GM19467 (cell line): Measurements from ENCODE around the gene TTF2.
A peak's percentile ranks its signal among the peaks of the same experiment; 100 is the strongest.
"Not testable (repeated sequence)": the region's sequence is repeated elsewhere in the genome, so short reads cannot be mapped to it uniquely, and the experiment has no call there.

Experiments
- ATAC-seq: cut with Tn5 transposase; IDR thresholded peaks from one replicate; pipeline ENCODE4 v1.9.1; 2021; ENCODE audit warnings: mild to moderate bottlenecking, moderate library complexity; ENCODE audit not compliant: unreplicated experiment

Gene TTF2

GRCh38 chr1:117119144-117119543 lies 59.0 kb downstream of the TTF2 start:
- ATAC-seq: not testable (repeated sequence)

- ATAC-seq: peak; percentile 2
Measured at GRCh38 chr1:117120774-117121588, 60.9 kb downstream of the TTF2 start.

- ATAC-seq: peak; percentile 88
Measured at GRCh38 chr1:117121589-117122329, 61.6 kb downstream of the TTF2 start, which contains the start of gene TRIM45. TSS of gene TRIM45 (minus strand) at chr1:117121749. CDS start at chr1:117121201, 548 bp downstream.

GRCh38 chr1:117122330-117123025 lies 62.4 kb downstream of the TTF2 start:
- no peak for ATAC-seq

DNA sequence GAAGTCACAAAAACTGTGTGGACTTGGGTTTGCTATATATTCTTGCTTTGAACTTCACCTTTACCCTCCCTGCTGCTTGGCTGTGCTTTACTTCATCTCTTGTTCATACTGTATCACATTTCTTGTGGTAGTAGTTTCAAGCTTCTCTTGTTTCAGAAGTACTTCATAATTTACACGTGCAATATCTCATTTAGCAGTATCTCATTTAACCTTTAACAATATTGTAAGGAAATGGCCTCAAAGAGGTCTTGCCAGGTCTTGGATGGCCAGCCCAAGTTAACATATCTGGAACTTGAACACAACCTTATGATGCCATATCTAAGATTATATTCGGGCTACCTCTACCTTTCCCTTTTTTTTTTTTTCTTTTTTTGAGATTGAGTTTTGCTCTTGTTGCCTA lies 63.1 kb downstream of the TTF2 start:
- no peak for ATAC-seq

GRCh38 chr1:117124661-117125060 lies 64.5 kb downstream of the TTF2 start:
- no peak for ATAC-seq

DNA sequence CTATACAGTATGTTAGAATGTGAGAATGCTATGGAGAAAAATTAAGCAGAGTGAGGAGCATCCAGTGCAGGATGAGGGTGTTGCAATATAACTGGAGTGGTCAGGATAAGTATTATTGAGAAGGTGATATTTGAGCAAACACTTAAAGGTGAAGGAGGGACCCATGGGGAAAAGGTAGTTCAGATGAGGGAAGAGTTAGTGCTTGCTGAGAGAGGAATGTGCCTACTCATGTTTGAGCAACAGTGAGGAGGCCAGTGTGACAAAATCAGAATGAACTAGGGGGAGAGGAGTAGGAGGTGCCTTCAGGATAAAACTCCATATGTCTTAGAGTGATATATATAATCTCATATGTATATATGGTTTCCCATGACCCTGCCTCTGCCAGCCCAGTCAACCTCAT lies 67.7 kb downstream of the TTF2 start:
- ATAC-seq: no peak

DNA sequence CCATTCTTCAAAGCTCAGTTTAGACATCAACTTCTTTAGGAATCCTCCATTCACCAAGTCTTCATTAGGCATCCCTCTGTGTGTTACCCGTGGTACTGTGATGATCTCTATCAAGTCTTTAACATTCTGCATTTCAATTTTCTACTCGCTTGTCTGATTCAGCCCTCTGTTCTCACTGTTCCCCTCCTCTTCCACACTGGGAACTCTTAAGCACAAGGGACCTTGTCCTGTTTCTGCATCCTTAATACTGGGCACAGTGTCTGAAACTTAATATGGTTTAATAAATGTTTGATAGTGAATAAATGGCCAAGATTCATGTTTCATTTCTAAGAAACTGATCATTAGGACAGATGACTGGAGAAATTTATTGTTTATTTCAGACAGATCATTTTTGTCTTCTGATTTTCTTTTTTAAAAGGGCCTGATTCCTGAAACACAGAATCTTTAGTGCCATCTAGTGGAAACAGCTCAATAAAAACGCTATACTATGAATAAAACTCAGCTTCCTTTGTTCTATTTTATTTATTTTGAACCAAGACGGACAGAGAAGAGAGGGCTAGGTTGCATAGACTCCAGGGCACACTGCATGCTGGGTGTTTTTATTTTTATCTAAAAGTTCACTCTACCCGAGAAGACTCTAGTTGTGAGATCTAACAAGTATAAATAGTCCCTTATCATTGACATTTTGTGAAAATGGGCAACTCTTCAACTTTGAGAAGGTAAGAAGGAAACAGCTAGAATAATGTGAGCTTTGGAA lies 68.4 kb downstream of the TTF2 start:
- ATAC-seq: no peak

GRCh38 chr1:117130526-117130925 lies 70.4 kb downstream of the TTF2 start:
- ATAC-seq: no peak

GRCh38 chr1:117135329-117135728 lies 75.2 kb downstream of the TTF2 start:
- ATAC-seq: no peak

GRCh38 chr1:117136749-117137148 lies 76.6 kb downstream of the TTF2 start:
- no peak for ATAC-seq

- no peak for ATAC-seq
Measured at GRCh38 chr1:117137281-117137855, 77.2 kb downstream of the TTF2 start.

- no peak for ATAC-seq
Measured at GRCh38 chr1:117138106-117138505, 78.0 kb downstream of the TTF2 start.

GRCh38 chr1:117138561-117138960 lies 78.4 kb downstream of the TTF2 start:
- no peak for ATAC-seq

DNA sequence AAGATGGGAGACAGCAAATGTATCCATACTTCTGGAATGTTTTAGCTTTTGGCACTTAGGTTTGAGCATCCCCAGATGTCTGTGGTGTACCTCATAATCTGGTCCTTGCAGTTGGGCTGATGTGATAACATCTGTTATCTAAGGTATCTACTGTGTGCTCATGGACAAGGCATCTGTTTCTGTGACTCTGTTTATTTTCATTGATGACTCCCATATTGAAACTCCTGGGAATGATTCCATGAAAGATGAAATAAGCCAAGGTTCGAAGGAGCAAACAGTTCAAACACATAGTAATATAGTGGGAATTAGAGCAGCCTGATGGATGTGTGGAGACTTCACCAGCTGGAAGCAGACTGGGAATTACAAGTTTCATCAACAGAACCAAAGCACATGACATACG lies 82.1 kb downstream of the TTF2 start:
- ATAC-seq: no peak

DNA sequence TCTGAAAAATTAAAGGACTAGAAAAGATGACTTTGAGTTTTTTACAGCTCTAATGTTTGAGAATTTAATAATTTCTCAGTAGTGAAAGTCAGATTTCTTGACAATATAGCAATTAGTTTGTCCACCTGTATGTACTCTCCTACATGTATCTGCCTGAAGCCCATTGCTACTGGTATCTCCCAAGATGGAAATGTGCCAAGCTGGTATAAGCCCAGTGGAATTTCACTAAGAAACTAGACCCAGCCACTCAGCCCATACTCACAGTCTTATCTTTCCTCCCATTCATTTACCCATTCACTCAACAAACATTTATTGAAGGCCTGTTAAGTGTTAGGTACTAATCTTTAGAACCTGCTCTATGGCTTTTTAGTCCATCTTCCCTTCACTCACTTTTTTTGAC lies 83.0 kb downstream of the TTF2 start:
- no peak for ATAC-seq

- no peak for ATAC-seq
Measured at GRCh38 chr1:117143871-117144270, 83.7 kb downstream of the TTF2 start.

GRCh38 chr1:117146072-117146471 lies 85.9 kb downstream of the TTF2 start:
- no peak for ATAC-seq

GRCh38 chr1:117146575-117147340 lies 86.6 kb downstream of the TTF2 start:
- no peak for ATAC-seq

GRCh38 chr1:117147341-117147831 lies 87.3 kb downstream of the TTF2 start:
- no peak for ATAC-seq
